ENCODE measurements around the gene DNAJC27.

Gene DNAJC27

DNA sequence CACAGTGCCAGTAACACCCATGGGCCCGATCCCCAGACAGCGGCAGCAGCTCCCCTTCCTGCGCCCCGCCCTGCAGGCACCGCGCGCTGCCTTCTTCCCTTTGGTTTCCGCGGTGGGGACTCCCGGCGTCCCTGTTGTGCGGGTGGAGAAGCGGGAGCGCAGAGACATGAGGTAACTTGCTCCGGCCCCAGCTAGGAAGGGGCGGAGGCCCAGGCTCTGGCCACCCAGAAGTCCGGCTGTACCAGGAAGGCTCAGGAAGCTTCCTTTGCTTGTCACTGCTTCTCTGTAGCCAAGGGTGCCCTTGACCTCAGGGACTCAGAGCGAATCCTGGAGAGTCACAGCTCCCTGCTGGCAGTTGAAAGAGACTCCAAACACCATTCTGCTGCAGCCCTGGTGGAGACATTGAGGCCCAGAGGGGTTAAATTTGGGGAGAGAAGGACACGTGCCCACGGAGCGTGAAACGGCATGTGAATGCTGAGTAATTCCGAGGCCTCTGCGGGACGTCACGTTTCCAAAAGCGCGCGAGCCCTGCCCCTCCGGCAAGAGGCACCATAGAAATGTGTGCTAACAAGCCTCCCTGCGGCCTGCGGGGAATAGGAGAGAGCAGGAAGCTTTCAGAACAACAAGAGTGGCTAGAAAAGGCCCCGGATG, 45.0 kb downstream of the DNAJC27 start:
- no peak for DNase-seq (ENCODE audit: extremely low read depth in 1 of 2, low read depth in 1 of 2)

GRCh38 chr2:24926220-24926601, 45.5 kb downstream of the DNAJC27 start:
- DNase-seq (ENCODE audit: extremely low read depth in 1 of 2, low read depth in 1 of 2): no peak

- DNase-seq (ENCODE audit: extremely low read depth in 1 of 2, low read depth in 1 of 2): no peak
Measured at GRCh38 chr2:24925815-24926214, 45.9 kb downstream of the DNAJC27 start.

GRCh38 chr2:24924732-24925131, 47.0 kb downstream of the DNAJC27 start:
- no peak for DNase-seq (ENCODE audit: extremely low read depth in 1 of 2, low read depth in 1 of 2)

GRCh38 chr2:24924266-24924665, 47.5 kb downstream of the DNAJC27 start:
- no peak for DNase-seq (ENCODE audit: extremely low read depth in 1 of 2, low read depth in 1 of 2)

DNA sequence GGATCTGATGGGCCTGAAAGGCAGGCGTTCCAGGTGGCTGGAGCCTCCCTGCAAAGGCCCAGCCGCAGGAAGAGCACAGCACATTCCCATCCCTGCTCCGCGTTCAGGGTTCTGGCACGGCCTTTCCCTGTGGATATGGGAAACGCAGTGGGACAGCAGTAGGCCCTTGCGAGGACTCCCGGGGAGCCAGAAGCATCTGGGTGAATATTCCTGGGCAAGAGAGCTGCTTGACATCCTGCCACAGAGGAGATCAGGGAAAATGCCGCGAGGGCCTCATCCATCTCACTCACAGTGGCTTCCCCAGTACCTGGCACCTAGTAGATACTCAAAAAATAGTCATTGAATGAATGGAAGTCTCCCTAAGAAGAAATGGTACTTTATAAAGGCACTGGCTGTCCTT, 48.6 kb downstream of the DNAJC27 start:
- DNase-seq (ENCODE audit: extremely low read depth in 1 of 2, low read depth in 1 of 2): no peak

GRCh38 chr2:24922556-24922955, 49.2 kb downstream of the DNAJC27 start:
- no peak for DNase-seq (ENCODE audit: extremely low read depth in 1 of 2, low read depth in 1 of 2)

DNA sequence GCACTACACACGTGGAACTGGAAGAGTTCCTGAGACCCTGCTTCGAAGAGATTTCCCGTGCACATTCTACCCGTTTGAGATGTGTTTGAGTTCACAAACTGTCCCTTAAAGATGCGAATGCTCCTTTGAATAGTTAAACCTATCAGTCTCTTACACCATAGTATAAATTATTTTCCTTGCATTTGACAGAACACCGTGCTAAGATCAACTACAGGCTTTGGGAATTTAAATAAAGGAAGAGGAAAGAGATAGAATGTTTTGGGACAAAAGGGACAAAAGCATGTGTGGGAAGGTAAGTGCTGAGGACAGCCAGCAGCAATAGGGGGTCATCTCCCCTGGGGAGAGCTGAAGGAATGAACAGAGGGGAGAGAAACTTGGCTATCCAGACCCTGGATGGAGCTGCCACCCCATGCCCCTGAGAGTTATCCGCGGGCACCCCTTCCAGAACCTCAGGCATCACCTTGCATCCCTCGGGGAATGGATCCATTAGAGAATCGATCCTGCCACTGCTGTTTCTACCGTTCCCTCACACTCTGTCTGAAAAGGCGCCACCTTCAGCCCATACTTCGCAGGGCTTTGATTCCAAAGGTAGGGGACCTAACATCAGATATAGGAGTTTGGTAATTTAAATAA, 50.8 kb downstream of the DNAJC27 start:
- DNase-seq (ENCODE audit: extremely low read depth in 1 of 2, low read depth in 1 of 2): no peak

- DNase-seq (ENCODE audit: extremely low read depth in 1 of 2, low read depth in 1 of 2): peak in 1 of 2 donors; percentile 39
Measured at GRCh38 chr2:24920098-24920808, 51.5 kb downstream of the DNAJC27 start, which contains the start of gene ADCY3. Gene ADCY3, minus strand, starts transcription at chr2:24920237. Its CDS starts 1,250 bp downstream, at chr2:24918987.

GRCh38 chr2:24919506-24920097, 52.2 kb downstream of the DNAJC27 start:
- DNase-seq (ENCODE audit: extremely low read depth in 1 of 2, low read depth in 1 of 2): no peak

GRCh38 chr2:24919037-24919505, 52.7 kb downstream of the DNAJC27 start:
- peak; percentile 18 to 28 for DNase-seq (ENCODE audit: extremely low read depth in 1 of 2, low read depth in 1 of 2)

- no peak for DNase-seq (ENCODE audit: extremely low read depth in 1 of 2, low read depth in 1 of 2)
Measured at GRCh38 chr2:24918326-24919036, 53.3 kb downstream of the DNAJC27 start.

- DNase-seq (ENCODE audit: extremely low read depth in 1 of 2, low read depth in 1 of 2): no peak
Measured at GRCh38 chr2:24917731-24918325, 53.9 kb downstream of the DNAJC27 start.

- no peak for DNase-seq (ENCODE audit: extremely low read depth in 1 of 2, low read depth in 1 of 2)
Measured at GRCh38 chr2:24917086-24917485, 54.7 kb downstream of the DNAJC27 start.

DNA sequence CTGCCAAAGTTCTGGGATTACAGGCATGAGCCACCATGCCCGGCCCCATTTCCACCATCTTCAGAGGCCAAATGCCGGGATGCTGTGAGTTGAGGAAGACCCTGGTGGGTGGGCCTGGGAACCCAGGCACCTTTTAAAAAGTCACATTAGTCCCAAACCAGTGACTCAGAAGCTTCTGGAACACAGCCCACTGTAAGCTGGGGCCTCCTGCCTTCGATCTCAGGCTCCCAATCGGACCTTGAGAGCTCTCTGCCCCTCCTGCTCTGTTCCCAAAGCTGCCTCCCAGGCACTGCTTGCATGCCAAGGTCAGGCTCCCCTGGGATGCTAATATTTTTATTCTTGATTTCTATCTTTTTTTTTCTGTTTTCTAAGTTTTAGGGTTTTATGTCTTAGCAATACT, 56.0 kb downstream of the DNAJC27 start:
- no peak for DNase-seq (ENCODE audit: extremely low read depth in 1 of 2, low read depth in 1 of 2)

DNA sequence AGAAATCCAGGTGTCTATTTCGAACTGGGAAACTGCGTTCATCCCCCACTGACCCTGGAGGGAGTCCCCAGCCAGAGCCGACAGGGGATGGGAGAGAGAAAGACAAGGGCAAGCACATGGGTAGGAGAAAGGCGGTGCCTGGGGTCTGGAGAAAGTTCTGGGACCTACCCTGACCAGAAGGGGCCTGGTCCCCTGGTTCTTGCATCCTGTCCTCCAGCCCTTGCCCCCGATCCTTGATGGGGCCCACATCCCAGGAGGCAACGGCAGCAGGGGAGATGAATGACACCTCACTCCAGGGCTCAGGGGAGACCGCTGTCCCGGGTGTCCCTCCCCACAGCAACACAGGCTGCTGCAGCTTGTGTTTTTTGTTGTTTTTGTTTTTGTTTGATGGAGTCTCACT, 56.6 kb downstream of the DNAJC27 start:
- DNase-seq (ENCODE audit: extremely low read depth in 1 of 2, low read depth in 1 of 2): no peak

DNA sequence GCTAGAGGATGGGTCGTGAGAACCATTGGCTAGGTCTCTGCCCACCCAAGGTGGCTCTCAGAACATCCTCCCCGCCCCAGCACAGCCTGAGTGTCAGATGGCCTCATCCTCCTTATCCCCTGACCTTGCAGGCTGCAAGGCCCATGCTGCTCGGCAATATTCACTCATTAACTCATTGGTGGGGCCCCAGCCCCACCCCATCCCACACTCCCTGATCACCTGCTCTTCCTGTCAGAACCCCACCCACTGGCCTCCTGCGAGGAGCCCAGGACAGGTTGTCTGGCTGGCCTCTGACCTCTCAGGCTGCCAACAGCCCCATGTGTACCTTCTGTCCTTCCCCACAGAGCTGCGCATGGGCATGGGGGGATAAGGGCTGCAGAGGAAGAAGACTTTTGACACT, 57.0 kb downstream of the DNAJC27 start:
- DNase-seq (ENCODE audit: extremely low read depth in 1 of 2, low read depth in 1 of 2): no peak

DNA sequence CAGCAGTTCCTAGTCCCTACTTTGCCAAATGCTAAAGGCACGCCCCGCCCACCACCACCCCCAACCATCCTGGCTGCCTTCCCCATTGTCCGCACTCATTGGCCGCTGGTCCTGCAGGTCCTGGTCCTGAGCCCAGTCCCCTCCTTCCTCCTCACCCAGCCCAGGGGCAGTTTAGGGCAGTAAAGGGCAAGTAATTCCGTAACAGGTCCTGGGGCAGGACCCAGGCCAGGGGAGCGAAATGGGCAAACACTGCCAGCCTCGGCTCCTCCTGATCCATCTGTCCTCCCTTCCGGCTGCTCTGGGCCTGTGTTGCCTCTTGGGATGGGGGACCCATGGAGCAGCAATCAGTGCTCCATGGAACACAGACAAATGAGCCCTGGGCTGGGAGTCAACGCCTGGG, 57.8 kb downstream of the DNAJC27 start:
- DNase-seq (ENCODE audit: extremely low read depth in 1 of 2, low read depth in 1 of 2): no peak

DNA sequence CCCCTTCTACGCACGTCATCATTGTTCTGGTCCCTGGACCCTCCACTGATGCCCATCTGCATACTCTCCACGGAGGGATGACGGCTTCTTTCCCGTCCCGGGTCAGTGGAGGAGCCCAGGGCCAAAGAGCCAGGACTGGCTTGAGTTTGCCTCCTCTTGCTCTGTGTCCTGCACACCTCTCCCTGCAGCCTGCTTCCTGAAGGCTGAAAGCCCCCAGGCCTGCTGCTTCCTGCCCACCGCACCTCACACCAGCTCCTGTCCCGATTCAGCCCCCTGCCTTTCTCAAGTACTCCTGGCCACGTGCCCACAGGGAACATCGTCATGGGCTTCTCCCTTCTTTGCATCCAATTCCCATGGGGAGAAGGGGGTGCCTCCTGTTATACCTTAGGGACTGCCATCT, 58.8 kb downstream of the DNAJC27 start:
- DNase-seq (ENCODE audit: extremely low read depth in 1 of 2, low read depth in 1 of 2): no peak

GRCh38 chr2:24912523-24912922, 59.2 kb downstream of the DNAJC27 start:
- DNase-seq (ENCODE audit: extremely low read depth in 1 of 2, low read depth in 1 of 2): no peak

DNA sequence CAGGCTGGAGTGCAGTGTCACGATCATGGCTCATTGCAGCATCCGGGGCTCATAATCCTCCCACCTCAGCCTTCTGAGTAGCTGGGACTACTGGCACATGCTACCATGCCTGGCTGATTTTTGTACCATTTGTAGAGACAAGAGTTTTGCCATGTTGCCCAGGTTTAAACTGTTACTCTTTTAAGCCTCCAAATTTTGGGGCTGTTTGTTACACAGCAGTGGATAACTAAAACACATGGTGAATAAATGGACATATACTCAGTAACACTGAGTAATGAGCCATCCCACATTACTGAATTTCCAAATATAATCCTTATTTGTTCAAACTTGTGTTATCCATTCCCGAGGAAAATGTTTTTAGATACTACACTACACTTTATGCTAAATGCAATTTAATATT, 61.5 kb downstream of the DNAJC27 start:
- DNase-seq (ENCODE audit: extremely low read depth in 1 of 2, low read depth in 1 of 2): no peak
